Esophagus squamous epithelium (tissue), 4 donors: Measurements from ENCODE around the gene ADD3.

Source experiments
- POLR2A ChIP-seq, 4 donors: fragments of 450-650 bp; IDR thresholded peaks; one replicate each; pipeline ENCODE4 v1.6.1; 2017; ENCODE audit warnings: antibody characterized with exemption in 4 of 4, mild to moderate bottlenecking in 4 of 4, moderate library complexity in 3 of 4
- TF ChIP-seq, protein P1 (sequence below), 6 experiments: fragments of 450-650 bp in 4 of 6; fragments of 200-600 bp in 2 of 6; sonication (generic) in 2 of 6; IDR thresholded peaks; one replicate each; pipeline ENCODE4 v1.5.1; 2016 to 2019; ENCODE audit warnings: antibody characterized with exemption in 6 of 6, mild to moderate bottlenecking in 4 of 6, moderate library complexity in 4 of 6

DNA sequence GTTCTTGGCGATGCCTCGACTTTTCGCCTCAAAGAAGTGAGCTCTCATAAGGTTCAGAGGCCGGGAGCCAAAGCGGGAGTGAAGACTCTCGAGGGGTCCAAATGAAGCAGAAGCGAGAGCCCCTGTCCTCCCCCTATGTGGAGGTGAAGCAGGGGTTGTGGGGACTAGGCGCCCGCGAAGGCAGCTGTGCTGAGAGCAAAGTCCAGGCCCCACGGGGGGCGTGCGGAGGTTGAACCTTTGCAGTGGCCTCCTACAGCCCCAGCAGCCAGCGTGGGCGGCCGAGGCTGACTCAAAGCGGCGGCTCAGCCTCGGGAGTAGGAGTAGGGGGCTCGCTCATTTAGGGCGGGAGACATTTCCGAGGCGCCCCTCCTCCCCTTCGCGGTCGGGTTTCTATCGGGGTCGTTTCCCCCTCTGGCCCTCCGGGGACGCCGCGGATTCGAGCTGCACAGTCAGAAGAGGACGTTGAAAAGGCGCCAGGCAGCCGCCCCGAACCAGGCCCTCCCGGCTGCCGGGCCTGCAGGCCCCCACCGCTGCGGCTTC lies 553 bp upstream of the ADD3 start:
- TF ChIP-seq, protein P1, sequence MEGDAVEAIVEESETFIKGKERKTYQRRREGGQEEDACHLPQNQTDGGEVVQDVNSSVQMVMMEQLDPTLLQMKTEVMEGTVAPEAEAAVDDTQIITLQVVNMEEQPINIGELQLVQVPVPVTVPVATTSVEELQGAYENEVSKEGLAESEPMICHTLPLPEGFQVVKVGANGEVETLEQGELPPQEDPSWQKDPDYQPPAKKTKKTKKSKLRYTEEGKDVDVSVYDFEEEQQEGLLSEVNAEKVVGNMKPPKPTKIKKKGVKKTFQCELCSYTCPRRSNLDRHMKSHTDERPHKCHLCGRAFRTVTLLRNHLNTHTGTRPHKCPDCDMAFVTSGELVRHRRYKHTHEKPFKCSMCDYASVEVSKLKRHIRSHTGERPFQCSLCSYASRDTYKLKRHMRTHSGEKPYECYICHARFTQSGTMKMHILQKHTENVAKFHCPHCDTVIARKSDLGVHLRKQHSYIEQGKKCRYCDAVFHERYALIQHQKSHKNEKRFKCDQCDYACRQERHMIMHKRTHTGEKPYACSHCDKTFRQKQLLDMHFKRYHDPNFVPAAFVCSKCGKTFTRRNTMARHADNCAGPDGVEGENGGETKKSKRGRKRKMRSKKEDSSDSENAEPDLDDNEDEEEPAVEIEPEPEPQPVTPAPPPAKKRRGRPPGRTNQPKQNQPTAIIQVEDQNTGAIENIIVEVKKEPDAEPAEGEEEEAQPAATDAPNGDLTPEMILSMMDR (IDR thresholded peaks at IDR 0.05), result no peak
- TF ChIP-seq POLR2A (IDR thresholded peaks at IDR 0.05), result peak in 1 of 4 donors; percentile 25
